Stimulated activated CD4-positive, alpha-beta T cell treated with anti-CD3 and anti-CD28 coated beads, Interleukin-1b, Interleukin-23, amount 100 ng/mL, for 48 hours (primary cell): Measurements from ENCODE around the gene HELLS.
"Not testable (repeated sequence)": the region's sequence is repeated elsewhere in the genome, so short reads cannot be mapped to it uniquely, and the experiment has no call there.

Experiments used
- DNase-seq: peaks from one replicate; pipeline ENCODE4 v3.0.0-alpha.2; 2020

Gene HELLS

DNA sequence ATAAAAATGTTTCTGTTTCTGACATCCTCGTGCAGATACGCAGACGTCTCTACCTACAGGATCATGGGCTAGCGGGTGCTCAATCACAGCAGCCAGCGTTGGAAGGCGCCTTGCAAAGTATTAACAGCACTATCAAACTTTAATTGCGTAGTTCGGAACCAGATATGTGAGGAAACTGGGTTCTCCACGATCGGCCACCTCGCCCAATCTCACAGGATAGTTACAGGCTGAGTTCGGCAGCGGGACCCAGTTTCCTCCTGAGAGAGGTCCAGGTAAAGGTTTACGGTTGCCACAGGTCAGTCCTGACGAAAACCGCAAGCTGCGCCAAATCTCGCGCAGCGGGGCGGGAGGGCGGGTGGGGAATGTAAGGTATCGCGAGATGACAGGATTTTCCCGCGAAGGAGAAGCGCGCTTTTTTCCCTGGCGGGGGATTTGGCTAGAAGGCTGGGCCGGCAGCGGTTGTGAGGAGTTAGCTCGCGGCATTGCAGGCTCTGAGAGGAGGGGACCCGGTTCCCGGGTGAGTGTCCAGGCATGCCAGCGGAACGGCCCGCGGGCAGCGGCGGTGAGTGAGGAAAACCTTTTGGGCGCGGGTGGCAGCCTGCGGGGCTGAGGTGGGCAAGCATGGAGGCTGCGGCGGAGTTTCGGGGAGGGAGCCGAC, at the start of gene HELLS:
Gene HELLS (plus strand): TSS at position 398 of the 658 bp plus-strand sequence. CDS start 134 bp downstream, at position 532.
- peak; percentile 82 for DNase-seq

- no peak for DNase-seq
Observed at GRCh38 chr10:94496010-94496409, 49.6 kb upstream of the HELLS start.

GRCh38 chr10:94496646-94497045, 48.9 kb upstream of the HELLS start:
- no peak for DNase-seq

DNA sequence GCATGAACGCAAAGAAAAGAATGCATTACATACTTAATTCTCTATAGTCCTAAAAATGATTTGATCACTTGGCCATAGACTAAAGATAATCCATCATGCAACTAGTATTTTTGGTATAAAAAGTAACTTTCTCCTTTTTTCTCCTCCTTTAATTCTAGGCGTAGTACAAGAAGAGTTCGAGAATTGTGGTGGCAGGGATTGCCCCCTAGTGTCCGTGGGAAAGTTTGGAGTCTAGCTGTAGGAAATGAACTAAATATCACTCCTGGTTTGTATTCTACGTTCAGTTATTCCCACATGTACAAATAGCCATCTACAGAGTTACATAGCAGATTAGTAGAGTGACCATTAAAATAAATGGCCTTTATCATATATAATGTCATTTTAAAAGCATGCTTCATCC, 45.5 kb upstream of the HELLS start:
- no peak for DNase-seq

GRCh38 chr10:94521276-94522250, 24.0 kb upstream of the HELLS start:
- DNase-seq = no peak

- no peak for DNase-seq
Observed at GRCh38 chr10:94524146-94524545, 21.4 kb upstream of the HELLS start.

- no peak for DNase-seq
Observed at GRCh38 chr10:94524711-94525110, 20.9 kb upstream of the HELLS start.

- not testable (repeated sequence) for DNase-seq
Observed at GRCh38 chr10:94531550-94531949, 14.0 kb upstream of the HELLS start.

GRCh38 chr10:94533027-94533426, 12.6 kb upstream of the HELLS start:
- DNase-seq = no peak

- not testable (repeated sequence) for DNase-seq
Observed at GRCh38 chr10:94542282-94542681, 3.3 kb upstream of the HELLS start.

DNA sequence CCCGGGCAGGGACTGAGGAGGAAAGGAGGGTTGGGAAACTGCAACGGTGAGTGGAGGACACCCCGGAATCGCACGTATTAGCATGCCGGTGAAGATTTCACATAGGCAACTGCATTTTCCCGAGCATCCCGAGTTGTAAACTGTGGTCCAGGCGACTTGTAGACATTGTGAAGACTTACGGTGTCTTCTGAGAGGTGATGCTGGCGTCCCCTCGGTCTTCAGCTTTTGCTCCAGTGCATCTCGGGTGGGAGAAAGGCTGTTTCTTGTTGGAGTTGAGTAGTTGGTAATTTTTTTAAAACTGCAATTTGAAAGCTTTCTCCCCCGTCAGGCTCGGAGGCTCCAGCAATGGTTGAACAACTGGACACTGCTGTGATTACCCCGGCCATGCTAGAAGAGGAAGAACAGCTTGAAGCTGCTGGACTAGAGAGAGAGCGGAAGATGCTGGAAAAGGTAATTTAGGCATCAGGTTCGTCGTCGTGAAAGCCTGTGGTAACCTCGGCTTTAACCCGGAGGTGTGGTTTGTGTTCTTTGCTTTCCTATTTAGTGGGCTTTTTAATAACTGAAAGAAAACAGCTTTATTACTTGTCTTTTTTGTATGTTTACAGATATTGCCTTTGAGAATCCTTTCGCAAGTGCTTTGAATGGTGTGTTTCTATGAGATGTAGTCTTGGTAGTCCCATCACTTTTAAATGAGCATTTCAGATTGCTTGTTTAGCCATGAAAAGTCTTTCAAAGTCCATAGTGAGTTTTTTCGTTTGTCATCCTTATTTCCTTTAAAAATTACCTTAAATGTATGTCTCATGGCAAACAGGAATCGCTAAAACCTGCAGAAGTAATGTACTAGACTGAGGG, 687 bp downstream of the HELLS start:
- DNase-seq = no peak

DNA sequence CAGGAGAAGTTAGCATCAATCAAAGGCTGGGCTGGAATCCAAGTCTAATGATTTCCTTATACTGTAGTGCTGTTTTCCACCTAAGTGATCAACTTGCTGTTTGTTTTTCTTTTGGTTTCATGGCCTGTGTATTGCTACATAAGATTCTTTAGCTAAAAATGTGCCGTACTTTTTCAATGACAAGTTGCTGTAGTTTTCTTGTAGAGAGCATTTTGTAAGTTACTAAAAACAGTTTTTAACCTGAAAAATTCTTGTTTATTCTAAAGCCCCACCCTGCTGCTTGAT, 1.3 kb downstream of the HELLS start:
- DNase-seq = no peak

DNA sequence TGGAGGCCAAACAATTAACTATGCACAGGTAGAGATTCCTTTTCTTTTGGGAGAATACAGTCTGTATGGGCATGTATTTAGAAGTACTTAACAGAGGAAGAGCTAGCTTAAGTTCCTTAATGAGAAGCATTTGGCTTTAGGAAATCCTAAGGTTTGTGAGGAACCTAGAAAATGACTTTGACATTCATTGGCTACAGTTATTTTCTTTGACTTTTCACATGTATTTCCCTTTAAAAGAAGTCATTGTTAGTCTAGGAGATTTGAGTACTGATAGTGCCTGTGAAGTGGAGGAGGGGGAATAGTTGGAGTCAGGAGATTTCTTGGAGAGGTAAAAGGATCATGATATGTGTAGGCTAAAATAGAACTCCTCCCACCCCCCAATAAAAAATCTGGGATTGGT, 3.6 kb downstream of the HELLS start:
- DNase-seq = no peak

GRCh38 chr10:94567714-94568307, 22.2 kb downstream of the HELLS start:
- not testable (repeated sequence) for DNase-seq

- no peak for DNase-seq
Observed at GRCh38 chr10:94571081-94571480, 25.5 kb downstream of the HELLS start.

DNA sequence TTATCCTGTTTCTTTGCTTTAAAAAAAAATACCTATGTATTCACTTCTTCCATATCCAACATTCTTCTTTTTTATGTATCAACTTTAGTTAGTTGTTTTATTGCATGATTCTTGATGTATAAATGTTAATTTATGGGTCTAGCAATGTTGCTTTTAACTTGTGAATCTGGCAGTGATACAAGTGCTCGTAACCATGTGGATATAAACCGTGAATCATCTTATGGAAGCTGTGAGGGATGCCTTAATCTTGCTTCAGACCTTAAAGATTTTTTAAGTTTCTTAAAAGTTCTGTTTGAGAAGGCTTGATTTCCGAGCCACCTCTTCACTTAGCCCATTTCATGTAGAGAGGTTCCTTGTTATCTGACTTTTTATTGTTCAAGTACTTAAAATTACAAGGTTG, 25.9 kb downstream of the HELLS start:
- no peak for DNase-seq

DNA sequence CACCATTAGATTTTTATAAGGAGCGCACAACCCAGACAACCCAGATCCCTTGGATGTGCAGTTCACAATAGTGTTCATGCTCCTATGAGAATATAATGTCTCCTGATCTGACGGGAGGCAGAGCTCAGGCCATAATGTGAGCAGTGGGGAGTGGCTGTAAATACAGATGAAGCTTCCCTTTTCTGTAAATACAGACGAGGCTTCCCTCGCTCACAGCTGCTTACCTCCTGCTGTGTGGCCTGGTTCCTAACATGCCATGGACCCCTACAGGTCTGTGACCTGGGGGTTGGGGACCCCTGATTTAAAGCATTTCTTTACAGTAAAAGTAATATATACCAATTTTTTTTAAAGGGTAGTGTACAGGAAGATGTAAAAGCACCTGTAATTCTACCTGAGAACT, 33.2 kb downstream of the HELLS start:
- DNase-seq = no peak

DNA sequence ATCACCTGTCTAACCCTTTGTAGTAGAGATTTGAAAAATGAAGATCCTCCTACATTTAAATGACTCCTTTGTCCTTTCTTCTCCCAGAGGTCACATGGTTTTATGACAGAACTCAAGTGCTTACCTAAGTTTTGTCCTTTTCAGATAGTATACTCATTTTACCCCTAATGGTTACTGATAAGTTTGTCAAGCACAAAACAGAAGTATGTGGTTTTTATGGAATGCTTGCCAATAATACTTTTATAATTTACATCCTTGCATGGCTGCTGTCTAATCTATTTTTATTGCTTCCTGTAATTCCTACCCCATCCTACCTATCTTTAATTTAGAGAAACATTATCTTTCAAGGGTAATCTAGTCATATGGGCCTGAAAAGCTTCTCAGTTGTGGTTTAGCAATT, 37.5 kb downstream of the HELLS start:
- DNase-seq = no peak

GRCh38 chr10:94591461-94592205, 46.0 kb downstream of the HELLS start:
- DNase-seq = no peak

DNA sequence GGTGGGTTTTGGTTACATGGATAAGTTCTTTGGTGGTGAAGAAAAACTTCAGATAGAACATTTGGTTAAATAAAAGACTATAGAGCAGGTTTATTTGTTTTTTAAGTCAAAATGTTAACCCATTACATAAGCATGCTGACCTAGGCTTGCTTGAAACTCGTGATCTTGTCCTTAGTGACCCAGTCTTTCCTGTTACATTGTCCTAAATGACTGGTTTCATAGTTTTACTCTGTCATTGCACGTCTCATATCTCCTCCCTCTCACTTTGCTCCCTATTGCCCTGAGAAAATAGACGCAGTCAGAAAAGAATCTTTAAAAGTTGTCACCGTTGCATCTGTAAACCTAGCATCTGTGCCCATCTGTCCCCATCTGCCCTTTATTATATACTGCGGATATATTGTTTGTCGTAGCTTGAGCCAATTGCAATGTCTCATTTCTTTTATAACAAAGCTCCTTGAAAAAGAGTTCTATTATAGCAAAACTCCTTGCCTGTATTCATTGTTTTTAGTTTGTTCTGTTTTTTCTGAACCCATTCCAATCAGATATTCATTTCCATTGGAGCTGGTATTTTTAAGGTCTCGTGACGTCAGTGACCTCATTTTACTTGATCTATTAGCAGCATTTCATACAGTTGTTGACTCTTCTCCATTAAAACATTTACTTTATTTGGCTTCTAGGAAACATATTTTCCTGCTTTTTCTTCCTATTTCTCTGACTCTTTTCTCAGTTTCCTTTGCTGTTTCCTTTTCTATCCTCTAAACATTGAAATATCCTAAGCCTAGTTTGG, 57.3 kb downstream of the HELLS start:
- no peak for DNase-seq

DNA sequence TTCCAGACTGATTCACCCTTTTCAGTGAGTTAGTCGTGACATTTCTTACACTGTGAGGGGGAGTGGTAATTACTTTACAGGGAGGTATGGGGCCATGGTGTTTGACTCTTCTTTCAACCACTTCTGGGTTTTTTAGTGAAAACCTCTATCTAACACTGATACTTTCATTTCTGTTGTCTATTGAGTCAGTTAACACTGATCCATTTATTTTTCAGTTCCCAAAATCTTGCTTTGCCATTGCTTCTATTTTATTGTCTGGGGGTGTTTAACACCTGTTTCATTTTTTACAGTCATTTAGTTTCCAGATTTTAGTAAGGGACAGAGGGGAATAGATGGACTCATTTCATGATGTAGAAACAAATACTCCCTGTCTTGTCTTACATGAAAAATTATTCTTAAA, 61.5 kb downstream of the HELLS start:
- no peak for DNase-seq
